K562 (cell line): Measurements from ENCODE around the gene PIH1D1. TPM values are rescaled to one million over a fixed set of nuclear protein-coding genes. Genes with fewer than 3 reads are reported as not detected.
A peak's percentile ranks its signal among the peaks of the same experiment; 100 is the strongest.

Source experiments
- ATF1 ChIP-seq, 2 experiments: fragments of 450-650 bp in 1 of 2; IDR thresholded peaks; 2 replicates each; pipeline ENCODE4 v1.6.1; 2016; ENCODE audit warnings: missing compliant biosample characterization in 1 of 2, missing genetic modification characterization in 1 of 2
- CREB1 ChIP-seq, 2 experiments: sonication (generic) in 1 of 2; formaldehyde crosslinking in 1 of 2; IDR thresholded peaks; 2 replicates each; pipeline versions ENCODE4 v1.6.1 to v1.8.0; 2012 to 2022; ENCODE audit warnings: inconsistent platforms in 1 of 2, mild to moderate bottlenecking in 1 of 2, missing genetic modification reagents in 1 of 2, moderate library complexity in 1 of 2
- CREB3L1 ChIP-seq: fragments of 450-650 bp; IDR thresholded peaks from 2 replicates; pipeline ENCODE4 v1.6.1; 2014; ENCODE audit warnings: low read depth, mild to moderate bottlenecking, moderate library complexity, borderline replicate concordance
- FOXJ3 ChIP-seq: sonication (generic); formaldehyde crosslinking; IDR thresholded peaks from 2 replicates; pipeline ENCODE4 v1.4.0; 2020; ENCODE audit warnings: mild to moderate bottlenecking, missing genetic modification reagents
- FOXP1 ChIP-seq: sonication (generic); formaldehyde crosslinking; IDR thresholded peaks from 2 replicates; pipeline ENCODE4 v1.8.0; 2022; ENCODE audit warnings: mild to moderate bottlenecking, missing genetic modification reagents
- JUNB ChIP-seq: fragments of 450-650 bp; formaldehyde crosslinking; conservative IDR thresholded peaks from 2 replicates; pipeline ENCODE4 v1.4.0; 2020; ENCODE audit warnings: mild to moderate bottlenecking
- KLF13 ChIP-seq: fragments of 450-650 bp; IDR thresholded peaks from 2 replicates; pipeline ENCODE4 v1.6.1; 2016; ENCODE audit warnings: missing genetic modification characterization, low read depth, mild to moderate bottlenecking, missing compliant biosample characterization, moderate library complexity, borderline replicate concordance
- KLF16 ChIP-seq: IDR thresholded peaks from 2 replicates; pipeline ENCODE4 v1.6.1; 2016; ENCODE audit warnings: antibody characterized with exemption
- MEIS2 ChIP-seq: fragments of 450-650 bp; IDR thresholded peaks from 2 replicates; pipeline ENCODE4 v1.6.1; 2014; ENCODE audit warnings: mild to moderate bottlenecking; ENCODE audit not compliant: partially characterized antibody
- MYC ChIP-seq, 2 experiments: fragments of 250-450 bp in 1 of 2; sonication (Bioruptor Pico) in 1 of 2; IDR thresholded peaks; 2 replicates each; pipeline versions ENCODE4 v1.5.1 to v1.6.1; 2012 to 2021; ENCODE audit warnings: low read depth in 2 of 2, borderline replicate concordance in 1 of 2, improper control_type of control experiment in 1 of 2, low read length in 1 of 2, mild to moderate bottlenecking in 1 of 2, moderate library complexity in 1 of 2
- MYNN ChIP-seq, 2 experiments: sonication (generic); formaldehyde crosslinking in 1 of 2; IDR thresholded peaks; 2 replicates each; pipeline versions ENCODE4 v1.5.0 to v1.6.1; 2016 to 2020; ENCODE audit warnings: antibody characterized with exemption in 1 of 2, missing genetic modification reagents in 1 of 2
- NFRKB ChIP-seq: fragments of 450-650 bp; IDR thresholded peaks from 2 replicates; pipeline ENCODE4 v1.6.1; 2016; ENCODE audit warnings: low read depth
- RCOR1 ChIP-seq, 2 experiments: IDR thresholded peaks; 2 replicates each; pipeline ENCODE4 v1.6.1; 2012; ENCODE audit warnings: low read depth in 2 of 2, low read length in 2 of 2, borderline replicate concordance in 1 of 2, improper control_type of control experiment in 1 of 2
- SOX6 ChIP-seq: fragments of 450-650 bp; IDR thresholded peaks from 2 replicates; pipeline ENCODE4 v1.6.1; 2014; ENCODE audit warnings: mild to moderate bottlenecking
- SP2 ChIP-seq: IDR thresholded peaks from 2 replicates; pipeline ENCODE4 v1.6.1; 2011; ENCODE audit warnings: mild to moderate bottlenecking, low read depth, low read length, moderate library complexity; ENCODE audit not compliant: poor library complexity, severe bottlenecking; ENCODE audit errors: extremely low read depth
- SUPT5H ChIP-seq: fragments of 450-650 bp; IDR thresholded peaks from 2 replicates; pipeline ENCODE4 v1.6.1; 2016
- TAF15 ChIP-seq: fragments of 200-400 bp; formaldehyde crosslinking; IDR thresholded peaks from 2 replicates; pipeline ENCODE4 v1.6.1; 2017; ENCODE audit warnings: mild to moderate bottlenecking, low read depth, low read length, moderate library complexity
- TCF3 ChIP-seq: sonication (generic); formaldehyde crosslinking; IDR thresholded peaks from 2 replicates; pipeline ENCODE4 v1.4.0; 2020; ENCODE audit warnings: mild to moderate bottlenecking, missing genetic modification reagents
- THRA ChIP-seq: fragments of 450-650 bp; IDR thresholded peaks from 2 replicates; pipeline ENCODE4 v1.6.1; 2017; ENCODE audit warnings: mild to moderate bottlenecking, moderate library complexity
- ZNF280A ChIP-seq: fragments of 450-650 bp; IDR thresholded peaks from 2 replicates; pipeline ENCODE4 v1.6.1; 2018; ENCODE audit warnings: mild to moderate bottlenecking, low read depth; ENCODE audit not compliant: partially characterized antibody
- ZNF655 ChIP-seq: fragments of 250-450 bp; sonication (Bioruptor Pico); IDR thresholded peaks from 2 replicates; pipeline ENCODE4 v1.5.0; 2021
- polyA plus RNA-seq, 8 experiments: library from polyadenylated mRNA; depleted of rRNA in 4 of 8; stranded (reverse) in 5 of 8; unstranded in 3 of 8; fragments of >200 nt; fragmentation: Nextera tagmentation in 2 of 8; fragmentation: Illumina TruSeq in 1 of 8; extraction: Ambion mirVana in 2 of 8; extraction: Trizol in 1 of 8; gene quantifications; 2 replicates each; pipeline versions ENCODE4 v1.2.1 to v1.2.3, GENCODE V29; 2011 to 2014; ENCODE audit warnings: inconsistent platforms in 1 of 8, missing spikeins in 1 of 8
- total RNA-seq, 7 experiments: library from RNA; depleted of rRNA in 6 of 7; stranded (reverse); fragments of >200 nt in 6 of 7; fragmentation: Illumina TruSeq in 2 of 7; extraction: Trizol in 2 of 7; gene quantifications; 2 replicates each; pipeline versions ENCODE4 v1.2.1 to v1.2.3, GENCODE V29; 2011 to 2021; ENCODE audit warnings: low replicate concordance in 1 of 7

PIH1D1 gene
- total and polyA plus RNA-seq, 9 of the 15 experiments (the other 6 are each of a cell fraction or from before 2014, with no cell fraction given), result 26.5 to 224 (median 137) TPM

- TF ChIP-seq MYC (IDR thresholded peaks at IDR 0.05; ENCODE audit: low read depth, low read length) (peak; percentile 67; the same call in 1 of the 2 replicates), MYC (CRISPR knock-in tag; IDR thresholded peaks at IDR 0.05; ENCODE audit: borderline replicate concordance, low read depth) (no peak), ZNF280A (no peak), MEIS2 (peak; percentile 88), RCOR1 (IDR thresholded peaks at IDR 0.05; ENCODE audit: borderline replicate concordance in 1 of 2, low read depth in 2 of 2, low read length in 2 of 2) (no peak), JUNB (CRISPR knock-in tag) (no peak), ATF1 (CRISPR knock-in tag; IDR thresholded peaks at IDR 0.05) (no peak), ATF1 (tag; IDR thresholded peaks at IDR 0.05) (peak; percentile 65; the same call in 1 of the 2 replicates), THRA (no peak), MYNN (IDR thresholded peaks at IDR 0.05) (no peak), MYNN (CRISPR knock-in tag; IDR thresholded peaks at IDR 0.05) (no peak), CREB3L1 (peak; percentile 44; the same call in 1 of the 2 replicates), KLF13 (tag) (peak; percentile 74; the same call in 1 of the 2 replicates), TCF3 (CRISPR knock-in tag) (no peak), ZNF655 (CRISPR knock-in tag) (no peak), TAF15 (no peak), CREB1 (IDR thresholded peaks at IDR 0.05) (peak; percentile 72), CREB1 (CRISPR knock-in tag; IDR thresholded peaks at IDR 0.05) (peak; percentile 73), NFRKB (peak; percentile 95), SP2 (no peak), FOXJ3 (CRISPR knock-in tag) (no peak), FOXP1 (peak; percentile 75; the same call in 1 of the 2 replicates), SOX6 (0 out of 2 replicates have a peak, but pooled peaks have one; percentile 27), SUPT5H (peak; percentile 99), KLF16 (no peak)
Measured at GRCh38 chr19:49453013-49453756, 1.6 kb upstream of the PIH1D1 start, which contains the start of gene ALDH16A1 (continued).
